Gastrocnemius medialis (tissue), 4 donors: Measurements from ENCODE around the gene NR5A1. TPM values are rescaled to one million over a fixed set of nuclear protein-coding genes. Genes with fewer than 3 reads are reported as not detected.

Experiments
- ATAC-seq, 2 donors: fragments of 150-250 bp; one replicate each; pipeline ENCODE4 v1.9.1; 2016
- DNase-seq, 2 donors: peaks; one replicate each; pipeline ENCODE4 v3.0.0-alpha.2; 2019
- H3K27ac ChIP-seq, 4 donors: fragments of 200-600 bp; sonication (generic); 1 replicate in 1 of 4; 2 replicates in 3 of 4; pipeline ENCODE4 v1.5.1; 2016 to 2018; ENCODE audit warnings: mild to moderate bottlenecking in 2 of 4, moderate library complexity in 1 of 4
- H3K27me3 ChIP-seq, 3 donors: fragments of 200-600 bp; sonication (generic) in 2 of 3; 1 replicate in 1 of 3; 2 replicates in 2 of 3; pipeline versions ENCODE4 v1.5.1 to v1.6.0; 2016 to 2019; ENCODE audit warnings: mild to moderate bottlenecking in 1 of 3, moderate library complexity in 1 of 3
- H3K36me3 ChIP-seq, 2 donors: fragments of 200-600 bp; sonication (generic) in 1 of 2; one replicate each; pipeline ENCODE4 v1.5.1; 2017 to 2018
- H3K4me1 ChIP-seq, 2 donors: fragments of 200-600 bp; sonication (generic) in 1 of 2; one replicate each; pipeline ENCODE4 v1.5.1; 2016 to 2017; ENCODE audit warnings: mild to moderate bottlenecking in 2 of 2
- H3K4me3 ChIP-seq, 4 donors: fragments of 200-600 bp; sonication (generic) in 3 of 4; 1 replicate in 1 of 4; 2 replicates in 3 of 4; pipeline ENCODE4 v1.5.1; 2016 to 2019; ENCODE audit warnings: mild to moderate bottlenecking in 2 of 4
- H3K9me3 ChIP-seq, 3 donors: fragments of 200-600 bp; sonication (generic) in 2 of 3; 1 replicate in 1 of 3; 2 replicates in 2 of 3; pipeline ENCODE4 v1.5.1; 2016 to 2019
- CTCF ChIP-seq, 5 experiments: fragments of 450-650 bp in 3 of 5; fragments of 200-600 bp in 2 of 5; sonication (generic) in 2 of 5; IDR thresholded peaks in 4 of 5; conservative IDR thresholded peaks in 1 of 5; 1 replicate in 4 of 5; 2 replicates in 1 of 5; pipeline ENCODE4 v1.5.1; 2016 to 2019; ENCODE audit warnings: antibody characterized with exemption in 5 of 5, mild to moderate bottlenecking in 3 of 5, moderate library complexity in 3 of 5
- POLR2A ChIP-seq, 2 donors: fragments of 450-650 bp; IDR thresholded peaks; one replicate each; pipeline ENCODE4 v1.6.1; 2017; ENCODE audit warnings: antibody characterized with exemption in 2 of 2, mild to moderate bottlenecking in 2 of 2, moderate library complexity in 2 of 2
- in situ Hi-C, 4 donors: fragments of 200-750 bp; cut with MboI; loops; one replicate each; pipeline versions ENCODE4 v1.15.0 to v1.8.0; 2017; ENCODE audit warnings: low sequenced_read_pairs in 4 of 4
- intact Hi-C: fragments of 100-400 bp; cut with DNase I; formaldehyde crosslinking; loops from one replicate; pipeline ENCODE4 v1.15.1; 2023; ENCODE audit warnings: low total_unique reads
- total RNA-seq, 4 donors: library from RNA; depleted of rRNA; stranded (reverse); fragments of >200 nt; gene quantifications; one replicate each; pipeline versions ENCODE4 v1.1.0 to v1.2.3, GENCODE V29; 2016

NR5A1 gene
- total RNA-seq, 4 donors from 2014 or later: not detected

- DNase-seq (no peak), ATAC-seq (no peak)
These were observed 70.9 kb downstream of the NR5A1 start for GRCh38 chr9:124436320-124436719.

More at GRCh38 chr9:124436320-124436719, 70.9 kb downstream of the NR5A1 start:
- intact Hi-C loops: no loop called here
- TF ChIP-seq CTCF (IDR thresholded peaks at IDR 0.05 in 4 of 5, conservative IDR thresholded peaks at IDR 0.05 in 1 of 5): no peak
- TF ChIP-seq POLR2A (IDR thresholded peaks at IDR 0.05): no peak
- in situ Hi-C loops: no loop called here
- no peak overlapping the region for H3K27ac ChIP-seq
- H3K36me3 ChIP-seq: no peaks in the 10 kb centered on the region
- H3K9me3 ChIP-seq: no peaks in the 10 kb centered on the region
- H3K27me3 ChIP-seq: peaks cover 0 to 9% (median 0%) of the 10 kb centered on the region in 3 donors
- no peak overlapping the region for H3K4me3 ChIP-seq
- H3K4me1 ChIP-seq: no peaks in the 10 kb centered on the region

Other genes with a start within 250 kb of the NR5A1 start
- gene NEK6, start 249.4 kb downstream of the NR5A1 start, total RNA-seq: 10 to 100 TPM in 1 of 4 donors, 1 to 10 TPM in 3; 2.3 to 10.1 (median 3.5) TPM
- gene PSMB7, start 92.0 kb downstream of the NR5A1 start, total RNA-seq: 100 to 1,000 TPM; 265 to 438 (median 354) TPM
- not detected for gene ADGRD2, start 56.9 kb downstream of the NR5A1 start, total RNA-seq